Measurements from ENCODE around the gene RPS6KA4.

RPS6KA4 gene

DNA sequence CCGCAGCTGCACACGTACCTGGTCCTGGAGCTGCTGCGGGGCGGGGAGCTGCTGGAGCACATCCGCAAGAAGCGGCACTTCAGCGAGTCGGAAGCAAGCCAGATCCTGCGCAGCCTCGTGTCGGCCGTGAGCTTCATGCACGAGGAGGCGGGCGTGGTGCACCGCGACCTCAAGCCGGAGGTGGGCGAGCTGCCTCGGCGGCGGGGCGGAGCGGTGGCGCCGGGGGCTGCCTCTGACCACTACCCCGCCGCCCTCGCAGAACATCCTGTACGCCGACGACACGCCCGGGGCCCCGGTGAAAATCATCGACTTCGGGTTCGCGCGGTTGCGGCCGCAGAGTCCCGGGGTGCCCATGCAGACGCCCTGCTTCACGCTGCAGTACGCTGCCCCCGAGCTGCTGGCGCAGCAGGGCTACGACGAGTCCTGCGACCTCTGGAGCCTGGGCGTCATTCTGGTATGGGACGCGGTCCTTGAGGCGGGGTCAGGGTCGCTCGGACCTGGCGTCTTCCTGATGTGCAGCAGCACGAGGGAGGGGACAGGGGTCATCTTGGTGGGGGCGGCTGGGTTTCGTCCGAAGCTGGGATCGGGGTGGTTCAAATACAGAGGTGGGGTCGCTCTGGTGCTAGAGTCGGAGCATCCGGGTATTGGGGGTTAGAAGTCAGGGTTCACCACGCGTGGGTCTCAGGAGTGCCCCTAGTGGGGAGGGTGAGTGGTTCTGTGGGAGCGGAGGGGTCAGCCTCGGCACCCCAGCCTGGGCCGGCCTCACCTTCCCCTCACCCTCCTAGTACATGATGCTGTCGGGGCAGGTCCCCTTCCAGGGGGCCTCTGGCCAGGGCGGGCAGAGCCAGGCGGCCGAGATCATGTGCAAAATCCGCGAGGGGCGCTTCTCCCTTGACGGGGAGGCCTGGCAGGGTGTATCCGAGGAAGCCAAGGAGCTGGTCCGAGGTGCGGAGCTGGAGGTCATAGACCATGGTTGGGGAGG, 10.8 kb downstream of the RPS6KA4 start:
- DNase-seq (ENCODE audit: low read depth): no peak
- TF ChIP-seq, protein P1, sequence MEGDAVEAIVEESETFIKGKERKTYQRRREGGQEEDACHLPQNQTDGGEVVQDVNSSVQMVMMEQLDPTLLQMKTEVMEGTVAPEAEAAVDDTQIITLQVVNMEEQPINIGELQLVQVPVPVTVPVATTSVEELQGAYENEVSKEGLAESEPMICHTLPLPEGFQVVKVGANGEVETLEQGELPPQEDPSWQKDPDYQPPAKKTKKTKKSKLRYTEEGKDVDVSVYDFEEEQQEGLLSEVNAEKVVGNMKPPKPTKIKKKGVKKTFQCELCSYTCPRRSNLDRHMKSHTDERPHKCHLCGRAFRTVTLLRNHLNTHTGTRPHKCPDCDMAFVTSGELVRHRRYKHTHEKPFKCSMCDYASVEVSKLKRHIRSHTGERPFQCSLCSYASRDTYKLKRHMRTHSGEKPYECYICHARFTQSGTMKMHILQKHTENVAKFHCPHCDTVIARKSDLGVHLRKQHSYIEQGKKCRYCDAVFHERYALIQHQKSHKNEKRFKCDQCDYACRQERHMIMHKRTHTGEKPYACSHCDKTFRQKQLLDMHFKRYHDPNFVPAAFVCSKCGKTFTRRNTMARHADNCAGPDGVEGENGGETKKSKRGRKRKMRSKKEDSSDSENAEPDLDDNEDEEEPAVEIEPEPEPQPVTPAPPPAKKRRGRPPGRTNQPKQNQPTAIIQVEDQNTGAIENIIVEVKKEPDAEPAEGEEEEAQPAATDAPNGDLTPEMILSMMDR (IDR thresholded peaks at IDR 0.05; ENCODE audit: insufficient read depth, low read depth, low read length, missing control alignments): no peak
- no peak overlapping the region for H3K4me3 ChIP-seq (ENCODE audit: low read length)

DNA sequence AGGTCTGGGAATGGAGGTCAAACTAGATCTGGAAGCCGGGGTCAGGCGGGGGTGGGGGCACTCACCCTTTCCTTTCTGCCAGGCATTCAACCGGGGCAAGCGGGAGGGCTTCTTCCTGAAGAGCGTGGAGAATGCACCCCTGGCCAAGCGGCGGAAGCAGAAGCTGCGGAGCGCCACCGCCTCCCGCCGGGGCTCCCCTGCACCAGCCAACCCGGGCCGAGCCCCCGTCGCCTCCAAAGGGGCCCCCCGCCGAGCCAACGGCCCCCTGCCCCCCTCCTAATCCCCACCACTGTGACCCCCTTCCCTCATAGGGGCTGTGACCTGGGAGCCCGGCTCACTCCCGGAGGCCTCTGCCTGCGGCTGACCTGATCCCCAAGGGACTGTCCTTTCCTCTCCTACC, 12.2 kb downstream of the RPS6KA4 start:
- DNase-seq (ENCODE audit: low read depth): no peak
- H3K4me3 ChIP-seq (ENCODE audit: low read length): no peak overlapping the region
- TF ChIP-seq, protein P1 (IDR thresholded peaks at IDR 0.05; ENCODE audit: insufficient read depth, low read depth, low read length, missing control alignments): no peak

DNA sequence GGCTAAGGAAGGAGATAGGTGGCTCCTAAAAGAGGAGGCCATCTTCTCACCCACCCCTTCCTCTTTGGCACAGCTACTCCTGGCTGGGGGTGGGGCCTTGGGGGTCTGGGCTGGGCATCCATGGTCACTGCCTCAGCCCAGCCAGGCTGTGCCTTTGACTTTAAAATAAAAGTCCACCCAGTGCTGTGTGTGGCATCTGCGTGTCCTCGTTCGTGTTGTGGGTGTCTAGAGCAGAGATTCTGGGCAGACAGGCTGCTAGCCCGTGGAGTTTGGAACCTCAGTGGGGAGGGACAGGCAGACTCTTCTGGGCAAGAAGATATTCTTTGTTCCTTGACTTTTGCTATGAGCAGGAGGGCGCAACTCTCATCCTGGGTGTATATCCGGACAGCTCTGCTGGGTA, 13.1 kb downstream of the RPS6KA4 start:
- no peak overlapping the region for H3K4me3 ChIP-seq (ENCODE audit: low read length)
- DNase-seq (ENCODE audit: low read depth): no peak
- TF ChIP-seq, protein P1 (IDR thresholded peaks at IDR 0.05; ENCODE audit: insufficient read depth, low read depth, low read length, missing control alignments): no peak

DNA sequence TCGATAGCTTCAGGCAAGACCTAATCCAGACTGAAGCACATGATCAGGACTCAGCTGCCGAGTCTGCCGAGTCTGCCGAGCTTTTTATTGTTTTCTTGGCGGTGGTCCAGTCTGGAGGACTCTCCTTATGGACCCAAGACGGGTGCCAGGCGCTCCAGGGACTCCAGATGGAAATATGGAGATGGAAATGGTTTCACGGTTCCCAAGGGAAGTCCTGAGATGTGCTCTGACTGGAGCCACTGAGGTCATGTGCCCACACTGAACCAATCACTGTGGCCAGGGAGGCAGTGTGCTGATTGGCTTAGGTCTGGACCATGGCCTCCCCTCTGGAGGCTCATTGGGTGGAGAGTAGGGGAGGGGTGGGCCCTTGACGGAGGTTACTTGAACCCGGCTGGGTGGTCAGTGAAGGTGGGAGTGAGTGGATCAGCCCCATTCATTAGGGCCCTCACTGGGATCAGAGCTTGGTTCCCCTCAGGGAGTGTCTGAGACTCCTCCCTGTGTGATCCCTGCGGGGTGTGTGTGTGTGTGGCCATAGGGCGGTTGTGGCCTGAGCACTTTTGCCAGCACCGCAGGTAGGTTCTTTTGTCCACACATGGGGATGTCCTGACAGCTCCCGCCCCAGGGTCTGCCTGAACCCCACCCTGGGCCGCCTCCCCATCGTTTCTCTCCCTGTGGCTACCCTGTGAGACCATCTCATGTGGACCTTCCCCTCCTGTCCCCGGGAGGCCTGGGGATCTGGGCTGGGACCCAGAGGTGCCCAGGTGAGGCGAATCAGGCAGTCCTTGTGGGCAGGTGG, 14.0 kb downstream of the RPS6KA4 start:
- TF ChIP-seq, protein P1 (IDR thresholded peaks at IDR 0.05; ENCODE audit: insufficient read depth, low read depth, low read length, missing control alignments): no peak
- DNase-seq (ENCODE audit: low read depth): no peak
- no peak overlapping the region for H3K4me3 ChIP-seq (ENCODE audit: low read length)

DNA sequence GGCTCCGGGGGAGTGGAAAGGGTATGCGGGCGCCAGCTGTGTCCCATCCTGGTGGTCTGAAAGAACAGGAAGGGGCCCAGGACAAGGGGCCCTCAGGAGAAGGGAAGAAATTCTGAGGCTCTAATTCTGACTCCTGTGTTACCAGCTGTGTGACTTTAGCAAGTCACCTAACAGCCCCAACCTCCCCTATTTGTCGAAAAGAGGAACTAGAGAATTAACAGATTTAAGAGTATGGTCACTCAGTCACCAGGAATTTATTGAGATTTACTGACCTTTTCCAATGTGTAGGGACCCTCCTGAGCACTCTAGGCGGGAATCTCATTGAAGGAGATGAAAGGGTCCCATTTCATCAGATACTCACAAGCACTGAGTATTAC, 14.6 kb downstream of the RPS6KA4 start:
- no peak for DNase-seq (ENCODE audit: low read depth)
- TF ChIP-seq, protein P1 (IDR thresholded peaks at IDR 0.05; ENCODE audit: insufficient read depth, low read depth, low read length, missing control alignments): no peak
- H3K4me3 ChIP-seq (ENCODE audit: low read length): no peak overlapping the region

DNA sequence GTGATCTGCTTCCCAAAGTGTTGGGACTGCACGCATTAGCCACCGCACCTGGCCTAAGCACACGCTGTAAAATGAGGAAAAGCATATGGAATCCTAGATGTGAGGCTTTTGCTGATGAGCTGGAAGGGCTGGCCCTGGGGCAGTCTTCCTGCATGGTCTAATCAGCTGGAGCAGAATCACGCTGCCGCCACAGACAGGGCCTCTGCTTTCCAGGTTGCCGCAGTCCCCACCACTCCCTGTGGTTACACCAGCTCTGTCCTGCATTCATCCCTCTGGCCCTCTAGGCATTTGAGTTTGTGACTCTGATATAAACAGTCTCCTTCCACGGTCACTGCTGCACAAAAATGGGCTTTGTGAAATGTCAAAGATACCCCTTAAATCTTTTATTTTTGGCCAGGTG, 17.1 kb downstream of the RPS6KA4 start:
- no peak for DNase-seq (ENCODE audit: low read depth)
- H3K4me3 ChIP-seq (ENCODE audit: low read length): no peak overlapping the region
- TF ChIP-seq, protein P1 (IDR thresholded peaks at IDR 0.05; ENCODE audit: insufficient read depth, low read depth, low read length, missing control alignments): no peak
